ENCODE results near the gene APMAP. TPM values are rescaled to one million over a fixed set of nuclear protein-coding genes. Genes with fewer than 3 reads are reported as not detected.

Gene APMAP
- total and polyA plus RNA-seq, 9 of the 15 experiments (the other 6 are each of a cell fraction or from before 2014, with no cell fraction given): 6.7 to 18.2 (median 14.4) TPM

DNA sequence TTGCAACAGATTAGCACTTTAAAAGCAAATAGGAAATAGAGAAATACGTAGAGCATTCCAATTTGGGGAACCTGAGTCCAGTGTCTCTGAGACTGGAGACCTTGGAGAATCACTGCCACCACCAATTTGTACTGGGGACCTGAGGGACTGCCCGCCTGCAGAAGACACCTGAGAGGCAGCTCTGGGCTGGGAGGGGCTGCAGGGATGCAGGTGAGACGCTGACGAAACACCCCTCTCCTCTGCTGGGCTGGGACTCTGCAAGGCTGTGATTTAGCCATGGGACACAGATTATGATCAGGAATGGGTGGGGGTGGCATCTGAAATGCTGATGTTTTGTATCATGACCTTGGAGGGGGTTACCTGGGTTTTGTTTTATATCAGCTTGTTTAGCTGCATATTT, 7.0 kb upstream of the APMAP start:
- H3K4me1 ChIP-seq (replicated peaks in 1 of 2; ENCODE audit: control insufficient read depth in 2 of 2, insufficient read depth in 2 of 2, low read length in 2 of 2): peaks cover 0 to 1% of the 10 kb centered on the region in 2 experiments; a peak in 2 of 5 replicates
- no peaks in the 10 kb centered on the region for H4K20me1 ChIP-seq (replicated peaks; ENCODE audit: control insufficient read depth, insufficient read depth, low read length)
- intact Hi-C loops (cut with micrococcal nuclease) (loop anchor here (10.0 kb wide), 2 partner anchors 295 to 395 kb away; partner anchors contain the start of gene ABHD12), in situ Hi-C loops (cut with MboI) (no loop called here)
- H3K4me2 ChIP-seq (ENCODE audit: insufficient read depth, low read length): no peak overlapping the region
- H3K79me2 ChIP-seq (ENCODE audit: control insufficient read depth, insufficient read depth, low read length): no peaks in the 10 kb centered on the region
- H3K9ac ChIP-seq (ENCODE audit: insufficient read depth in 1 of 2, low read depth in 2 of 2, low read length in 2 of 2): no peak overlapping the region
- no TSS peak for BruUV-seq (replicated peaks)
- ATAC-seq (no peak), FAIRE-seq (no peak), DNase-seq (ENCODE audit: extremely low read depth in 1 of 4, low spot score in 3 of 4) (no peak)
- TF ChIP-seq ZNF699 (CRISPR knock-in tag; IDR thresholded peaks at IDR 0.05; ENCODE audit: insufficient replicate concordance) (no peak), MCM7 (IDR thresholded peaks at IDR 0.05) (no peak), GATAD2A (IDR thresholded peaks at IDR 0.05) (no peak)
- TF ChIP-seq, protein P1, sequence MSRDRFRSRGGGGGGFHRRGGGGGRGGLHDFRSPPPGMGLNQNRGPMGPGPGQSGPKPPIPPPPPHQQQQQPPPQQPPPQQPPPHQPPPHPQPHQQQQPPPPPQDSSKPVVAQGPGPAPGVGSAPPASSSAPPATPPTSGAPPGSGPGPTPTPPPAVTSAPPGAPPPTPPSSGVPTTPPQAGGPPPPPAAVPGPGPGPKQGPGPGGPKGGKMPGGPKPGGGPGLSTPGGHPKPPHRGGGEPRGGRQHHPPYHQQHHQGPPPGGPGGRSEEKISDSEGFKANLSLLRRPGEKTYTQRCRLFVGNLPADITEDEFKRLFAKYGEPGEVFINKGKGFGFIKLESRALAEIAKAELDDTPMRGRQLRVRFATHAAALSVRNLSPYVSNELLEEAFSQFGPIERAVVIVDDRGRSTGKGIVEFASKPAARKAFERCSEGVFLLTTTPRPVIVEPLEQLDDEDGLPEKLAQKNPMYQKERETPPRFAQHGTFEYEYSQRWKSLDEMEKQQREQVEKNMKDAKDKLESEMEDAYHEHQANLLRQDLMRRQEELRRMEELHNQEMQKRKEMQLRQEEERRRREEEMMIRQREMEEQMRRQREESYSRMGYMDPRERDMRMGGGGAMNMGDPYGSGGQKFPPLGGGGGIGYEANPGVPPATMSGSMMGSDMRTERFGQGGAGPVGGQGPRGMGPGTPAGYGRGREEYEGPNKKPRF (IDR thresholded peaks at IDR 0.05; ENCODE audit: low read depth, low read length): no peak
- ChIA-PET CTCF (ENCODE audit: low intra/inter-chr PET ratio) (interaction anchor here (0.5 kb wide), 1 partner anchor 66 kb away, joined by 3 read pairs; no protein-coding TSS in a partner anchor), POLR2A (no interaction called here)
- 0% methylated on average over 2 of the region's 4 CpGs for WGBS (ENCODE audit: insufficient coverage, low coverage, missing lambda C conversion rate)
- H3K36me3 ChIP-seq (ENCODE audit: control insufficient read depth, insufficient read depth, low read length): no peaks in the 10 kb centered on the region
- no peaks in the 10 kb centered on the region for H3K9me3 ChIP-seq (replicated peaks; ENCODE audit: control insufficient read depth, insufficient read depth, low read depth, low read length)
- H3K4me3 ChIP-seq: no peak overlapping the region
- no peaks in the 10 kb centered on the region for H3K9me1 ChIP-seq (ENCODE audit: control insufficient read depth, insufficient read depth, low read length)
- H2AFZ ChIP-seq (ENCODE audit: low read depth, low read length): no peak overlapping the region
- peaks cover 0 to 7% of the 10 kb centered on the region in 2 experiments; a peak in 3 of 5 replicates for H3K27me3 ChIP-seq (ENCODE audit: control insufficient read depth in 2 of 2, insufficient read depth in 2 of 2, low read length in 2 of 2)
- no peak overlapping the region for H3K27ac ChIP-seq (ENCODE audit: extremely low read depth, low read depth, low read length)

Data from K562 (cell line).